GM21360 (cell line): ENCODE results near the gene FRMD4A.
"Not testable (repeated sequence)": the region's sequence is repeated elsewhere in the genome, so short reads cannot be mapped to it uniquely, and the experiment has no call there.

Experiments used
- ATAC-seq: cut with Tn5 transposase; IDR thresholded peaks from one replicate; pipeline ENCODE4 v1.9.1; 2021; ENCODE audit warnings: mild to moderate bottlenecking, moderate library complexity; ENCODE audit not compliant: unreplicated experiment

FRMD4A gene

DNA sequence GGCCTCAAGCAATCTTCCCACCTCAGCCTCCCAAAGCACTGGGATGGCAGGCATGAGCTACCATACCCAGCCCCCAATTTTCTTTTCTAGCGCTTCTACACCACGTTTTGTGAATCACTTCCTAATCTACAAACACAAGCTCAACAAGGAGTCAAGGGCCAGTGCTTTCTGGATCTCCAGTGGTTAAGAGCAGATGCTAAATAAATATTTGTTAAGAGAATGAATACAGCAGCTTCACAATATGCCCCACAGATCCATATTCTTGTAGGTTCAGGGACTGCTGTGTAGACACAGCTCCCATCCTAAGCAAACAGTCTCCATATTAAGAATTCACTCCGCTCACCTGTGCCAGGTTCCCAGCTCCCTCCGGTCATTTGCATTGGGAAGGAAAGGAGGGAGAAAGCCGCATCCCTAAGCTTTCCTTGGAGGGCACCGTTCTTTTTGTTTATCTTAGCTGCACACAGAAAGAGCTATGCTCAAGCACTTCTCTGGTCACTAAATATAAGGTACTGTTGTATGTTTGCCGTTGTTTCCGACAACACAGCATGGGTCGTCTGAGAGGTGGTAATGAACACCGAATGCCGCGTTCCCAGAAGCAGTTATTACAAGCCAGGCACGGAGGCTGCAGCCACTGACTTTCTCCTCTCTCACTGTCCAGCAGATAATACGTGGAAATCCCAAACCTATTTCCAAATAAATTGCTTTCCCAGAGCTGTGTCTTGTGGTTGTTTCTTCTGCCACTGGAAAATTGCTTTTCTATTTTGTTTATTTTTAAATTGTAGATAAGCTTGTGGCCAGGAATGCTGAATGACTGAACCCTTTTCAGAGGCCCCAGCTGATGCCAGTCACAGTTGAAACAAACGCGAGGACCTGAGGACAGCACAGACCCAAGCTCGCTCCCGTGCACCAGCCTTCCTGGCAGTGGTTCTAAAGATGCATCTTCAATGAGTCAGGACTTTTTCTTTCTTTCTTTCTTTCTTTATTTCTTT lies 526.9 kb downstream of the FRMD4A start:
- ATAC-seq: no peak

DNA sequence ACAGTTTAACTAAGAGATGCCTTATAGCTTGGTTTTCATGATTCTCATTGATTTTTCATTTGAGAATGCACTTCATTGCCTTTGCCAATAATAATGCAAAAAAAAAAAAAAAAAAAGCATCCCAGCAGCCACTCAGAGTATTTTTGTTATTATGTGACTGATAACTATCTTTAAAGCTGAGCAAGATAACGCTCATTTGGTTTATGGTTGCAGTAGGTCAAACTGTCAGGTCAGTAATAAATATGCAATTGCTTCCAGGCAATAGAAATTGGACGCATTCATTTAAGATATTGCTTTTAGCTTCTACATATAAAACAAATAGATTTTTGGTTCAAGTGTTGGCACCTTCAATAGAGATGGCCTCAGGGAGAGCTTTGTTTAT lies 528.8 kb downstream of the FRMD4A start:
- ATAC-seq: no peak

DNA sequence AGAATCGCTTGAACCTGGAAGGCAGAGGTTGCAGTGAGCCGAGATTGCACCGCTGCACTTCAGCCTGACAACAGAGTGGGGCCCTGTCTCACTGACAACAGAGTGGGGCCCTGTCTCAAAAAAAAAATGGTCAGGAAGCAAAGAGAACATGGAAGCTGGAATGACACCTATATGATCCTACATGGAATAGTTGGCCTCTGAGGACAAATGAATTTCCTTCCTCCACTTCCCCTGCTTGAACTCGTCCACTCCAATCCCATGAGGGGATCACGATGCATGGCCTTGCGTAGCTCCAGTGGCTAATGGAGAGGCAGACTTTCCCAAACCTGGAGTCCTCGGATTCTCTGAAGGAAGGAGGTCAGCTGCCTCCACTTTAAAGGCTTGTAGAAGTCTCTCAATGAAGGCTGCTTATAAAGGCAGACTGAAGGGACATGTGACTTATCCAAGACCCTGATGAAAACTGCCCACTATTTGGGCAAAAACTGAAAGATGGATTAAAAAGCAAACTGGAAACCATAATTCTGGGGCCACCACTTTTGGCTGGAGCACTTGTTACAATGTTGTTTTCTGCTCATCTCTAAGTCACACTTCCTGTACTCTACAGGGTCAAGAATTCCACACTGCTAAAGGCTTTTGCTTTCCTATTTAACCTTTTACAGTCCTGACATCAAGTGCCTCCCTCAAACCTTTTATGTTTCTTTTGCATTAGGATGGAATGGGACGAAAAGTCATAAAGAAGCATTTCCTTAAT lies 529.4 kb downstream of the FRMD4A start:
- ATAC-seq: no peak

DNA sequence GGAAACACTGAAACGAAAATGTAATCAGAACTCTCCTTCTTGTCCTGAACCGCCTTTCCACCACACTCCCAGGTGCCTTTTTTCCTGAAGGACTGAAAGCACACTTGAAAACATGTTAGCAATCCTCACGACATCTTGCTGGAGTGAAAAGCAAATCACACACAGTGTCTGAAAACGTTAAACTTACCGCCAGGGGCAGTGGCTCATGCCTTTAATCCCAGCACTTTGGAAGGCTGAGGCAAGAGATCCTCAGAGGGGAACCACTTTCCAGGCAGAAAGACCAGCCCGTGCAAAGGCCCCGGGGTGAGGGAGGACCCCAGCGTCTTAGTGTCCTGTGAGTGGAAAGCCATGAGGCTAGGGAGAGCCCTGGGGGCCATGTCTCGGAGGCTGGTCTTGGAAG lies 533.6 kb downstream of the FRMD4A start:
- no peak for ATAC-seq

DNA sequence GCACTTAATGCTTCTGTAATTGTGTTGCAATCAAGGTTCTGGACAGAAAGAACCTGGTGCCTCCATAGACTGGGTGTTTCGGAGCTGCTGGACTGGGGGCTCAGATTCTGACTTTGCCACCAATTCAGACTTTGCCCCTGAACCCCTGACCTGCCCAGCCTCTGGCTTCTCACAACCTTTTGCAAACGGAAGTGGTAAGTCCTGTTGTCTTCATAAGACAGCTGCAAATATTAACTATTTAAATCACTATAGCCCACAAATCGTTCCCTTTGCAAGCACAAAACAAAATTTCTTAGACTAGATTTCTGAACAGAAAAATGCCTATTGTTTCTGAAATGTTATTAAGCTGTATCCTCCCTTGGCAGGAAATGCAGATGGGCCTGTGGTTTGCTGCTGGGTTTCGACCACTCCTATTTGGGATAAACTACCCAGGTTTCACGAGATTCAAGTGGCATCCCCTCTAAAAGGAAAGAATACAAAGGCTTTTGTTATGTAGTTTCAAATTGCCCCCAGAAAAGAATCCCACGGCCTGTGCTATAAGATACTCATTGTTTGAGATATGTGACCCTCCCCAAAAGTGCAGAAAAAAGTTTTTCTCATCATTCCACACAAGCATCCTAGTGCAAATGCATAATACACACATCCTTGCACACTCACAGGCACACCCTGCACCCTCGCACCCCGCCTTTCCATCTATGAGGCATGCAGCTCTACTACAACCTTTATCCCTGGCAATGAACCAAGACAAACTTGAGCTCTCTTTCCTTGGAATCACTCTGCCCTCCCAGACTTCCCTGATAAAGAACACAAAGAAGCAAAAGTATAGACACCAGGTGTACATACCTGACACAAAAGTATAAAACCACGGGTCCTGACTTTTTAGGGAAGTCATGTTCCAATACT lies 534.8 kb downstream of the FRMD4A start:
- no peak for ATAC-seq

DNA sequence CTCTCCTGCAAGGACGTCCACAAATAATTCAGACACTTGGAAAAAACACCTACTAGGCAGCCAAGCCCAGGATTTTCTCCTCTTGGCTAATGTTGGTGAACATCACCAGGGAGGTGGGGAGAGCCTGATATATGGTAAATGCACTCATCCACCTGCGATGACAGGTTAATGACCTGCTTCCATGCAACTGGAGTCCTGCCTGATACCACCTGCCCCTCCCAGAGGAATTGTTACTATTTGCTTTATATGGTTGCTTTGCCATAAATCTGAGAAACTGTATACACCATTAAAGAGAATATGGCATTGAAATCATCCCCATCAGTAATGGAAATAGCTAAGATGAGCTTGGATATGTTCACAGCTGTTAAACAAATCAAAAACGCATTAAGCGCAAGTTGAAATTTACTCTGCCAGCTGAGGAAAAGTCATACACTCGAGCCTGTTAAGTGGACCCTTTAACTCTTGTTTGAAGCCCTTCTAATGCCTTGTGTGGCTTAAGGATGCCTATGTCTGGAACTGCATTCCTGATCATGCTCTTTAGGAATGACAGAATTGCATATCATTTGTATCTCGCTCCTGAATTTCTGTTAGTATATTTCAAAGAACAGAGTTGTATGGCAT lies 535.6 kb downstream of the FRMD4A start:
- ATAC-seq: no peak

DNA sequence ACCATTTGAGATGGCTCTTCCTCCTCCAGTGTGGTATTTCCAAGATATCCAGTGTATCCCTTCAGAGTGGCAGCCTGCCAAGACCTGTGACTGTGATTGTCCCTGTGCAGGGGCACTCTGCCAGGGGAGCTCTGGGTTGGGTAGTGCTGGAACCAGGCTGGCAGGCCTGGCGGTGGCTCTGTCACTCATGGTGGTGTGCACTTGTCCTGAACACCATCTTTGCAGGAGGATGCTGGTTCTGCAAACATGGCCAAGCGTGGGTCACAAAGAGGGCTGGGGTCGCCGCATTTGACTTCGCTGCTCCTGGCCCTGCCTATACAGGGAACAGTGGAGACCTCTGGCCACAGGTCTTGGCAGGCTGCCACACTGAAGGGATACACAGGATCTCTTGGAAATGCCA lies 538.7 kb downstream of the FRMD4A start:
- no peak for ATAC-seq

DNA sequence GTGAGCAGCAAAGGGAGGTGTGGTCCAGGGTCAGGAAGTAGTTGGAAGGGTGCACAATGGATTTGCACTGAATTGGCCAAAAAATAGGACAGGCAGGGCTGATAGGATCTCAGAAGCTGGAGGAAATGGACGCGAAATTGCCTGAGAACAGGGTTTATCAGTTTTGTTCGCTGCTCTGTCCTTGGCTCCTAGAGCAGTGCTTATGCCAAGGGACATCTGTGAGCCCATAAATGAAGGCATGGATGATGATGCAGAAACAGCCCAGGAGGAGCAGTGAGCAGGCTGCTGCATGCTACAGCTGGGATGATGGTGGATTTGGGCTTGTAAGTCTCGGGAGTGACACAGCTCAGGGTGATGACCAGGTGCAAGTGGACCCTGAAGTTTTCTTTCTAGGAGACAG lies 539.2 kb downstream of the FRMD4A start:
- no peak for ATAC-seq

DNA sequence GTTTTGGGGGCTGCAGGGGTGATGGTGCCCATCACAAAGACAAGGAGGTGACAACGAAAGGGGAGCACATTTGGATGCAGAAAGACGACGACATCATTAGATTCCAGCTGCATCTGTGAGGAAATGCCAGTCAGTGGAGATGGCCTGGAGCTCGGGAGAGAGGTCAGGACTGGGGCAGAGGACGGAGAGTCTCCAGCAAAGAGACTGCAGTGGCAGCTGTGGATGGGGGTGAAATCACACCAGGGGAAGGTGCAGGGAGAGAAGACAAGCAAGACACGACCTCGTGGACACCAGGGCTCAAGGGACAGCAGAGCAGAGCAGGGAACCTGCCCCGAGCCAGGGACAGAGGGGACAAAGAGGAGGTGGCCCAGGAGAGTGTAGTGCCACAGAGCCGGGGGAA lies 540.5 kb downstream of the FRMD4A start:
- no peak for ATAC-seq

DNA sequence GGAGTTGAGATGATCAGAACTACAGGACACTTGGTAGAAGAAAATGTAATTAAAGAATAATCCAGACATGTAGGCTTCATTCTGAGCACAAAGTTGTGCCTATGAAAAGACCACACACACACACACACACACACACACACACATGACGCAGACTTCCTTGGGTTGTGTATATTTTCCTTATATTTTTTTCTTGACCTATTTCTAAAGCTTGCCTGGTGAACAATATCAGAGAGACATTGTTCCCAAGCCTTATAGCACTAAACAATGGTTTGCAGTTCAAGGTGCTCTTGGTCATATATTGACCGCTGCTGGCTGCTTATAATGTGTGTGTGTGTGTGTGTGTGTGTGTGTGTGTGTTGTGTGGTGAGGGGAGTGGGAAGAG lies 541.3 kb downstream of the FRMD4A start:
- no peak for ATAC-seq

DNA sequence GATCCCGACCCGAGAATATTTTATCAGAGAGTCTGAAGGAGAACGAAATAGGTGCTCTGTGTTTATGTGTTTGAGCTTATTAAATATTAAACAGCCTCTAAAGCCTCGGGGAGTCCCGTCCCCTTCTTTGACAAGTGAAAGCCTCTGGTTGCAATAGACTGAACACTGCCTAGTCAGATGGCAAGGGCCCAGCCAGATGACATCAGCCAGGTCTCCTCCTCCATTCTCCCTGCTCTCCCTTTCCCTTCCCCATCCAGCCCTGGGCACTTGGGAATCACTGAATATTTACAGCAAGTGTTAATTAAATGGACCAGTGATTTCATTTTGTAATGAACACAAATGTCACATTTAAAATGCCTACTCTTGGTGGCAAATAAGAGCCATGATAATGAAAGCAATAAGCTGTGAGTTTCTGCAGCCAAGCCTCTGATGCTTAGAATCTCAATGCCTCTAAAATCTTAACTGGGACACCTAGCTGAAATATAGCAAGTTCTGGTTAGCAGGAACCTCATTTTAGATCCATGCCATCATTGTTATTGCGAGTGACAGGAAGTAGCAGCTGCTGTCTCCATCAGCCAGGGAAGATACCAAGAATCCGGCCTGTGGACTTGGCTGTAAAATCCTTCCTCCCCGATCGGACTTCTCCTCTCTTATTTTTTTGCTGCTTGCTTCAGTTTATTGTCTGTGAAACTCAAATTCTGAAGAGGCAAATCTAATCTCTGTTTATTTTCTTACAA lies 541.8 kb downstream of the FRMD4A start:
- ATAC-seq: no peak

DNA sequence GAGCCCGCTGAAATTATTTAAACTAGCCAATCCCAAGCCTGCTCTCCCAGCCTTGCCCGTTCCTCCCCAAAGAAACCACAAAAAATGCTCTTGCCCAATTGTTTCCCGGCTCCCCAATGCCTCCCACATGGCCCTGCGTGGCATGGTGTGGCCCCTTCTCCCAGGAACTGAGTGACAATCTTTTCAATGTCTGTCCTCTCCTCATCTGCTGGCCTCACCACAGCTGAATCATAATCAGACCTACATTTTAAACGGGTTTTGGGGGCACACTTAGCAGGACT lies 542.5 kb downstream of the FRMD4A start:
- ATAC-seq: no peak

DNA sequence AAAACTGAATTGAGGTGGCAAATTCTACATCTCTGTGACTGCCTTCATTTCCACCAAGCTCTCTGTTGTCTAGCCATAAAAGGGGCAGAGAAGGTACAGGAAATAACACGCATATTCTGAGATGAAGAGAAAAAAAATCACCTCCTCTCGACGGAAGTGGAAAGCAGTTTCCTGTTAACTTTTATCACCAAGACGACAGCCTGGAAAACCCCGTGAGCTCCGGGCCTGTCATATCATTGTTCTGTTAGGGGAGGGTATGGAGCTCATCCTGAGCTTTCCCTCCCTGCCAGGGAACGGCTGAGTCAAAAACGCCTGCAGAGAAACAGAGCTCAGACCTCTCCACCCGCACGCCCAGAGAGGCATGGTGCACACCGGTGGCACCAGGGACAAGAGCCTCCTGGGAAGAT lies 543.7 kb downstream of the FRMD4A start:
- peak; percentile 56 for ATAC-seq

DNA sequence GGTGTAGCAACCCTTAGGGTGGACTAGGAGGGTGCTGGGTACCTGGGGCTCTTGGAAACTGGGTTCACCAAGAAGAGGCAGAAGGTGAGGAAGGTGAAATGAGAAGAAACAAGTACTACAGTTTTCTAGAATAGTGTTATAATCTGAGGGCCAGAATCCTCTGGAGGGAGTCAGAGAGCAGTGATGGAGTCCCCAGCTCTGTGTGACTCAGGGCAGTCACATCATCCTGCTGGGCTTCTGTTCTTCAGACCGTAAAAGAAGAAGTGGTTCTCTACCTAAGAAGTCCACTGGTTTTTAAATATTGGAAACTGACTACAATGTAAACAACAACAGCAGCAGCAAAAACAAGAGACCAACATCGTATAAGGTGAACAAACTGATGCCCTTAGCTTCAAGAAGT lies 546.7 kb downstream of the FRMD4A start:
- ATAC-seq: no peak

DNA sequence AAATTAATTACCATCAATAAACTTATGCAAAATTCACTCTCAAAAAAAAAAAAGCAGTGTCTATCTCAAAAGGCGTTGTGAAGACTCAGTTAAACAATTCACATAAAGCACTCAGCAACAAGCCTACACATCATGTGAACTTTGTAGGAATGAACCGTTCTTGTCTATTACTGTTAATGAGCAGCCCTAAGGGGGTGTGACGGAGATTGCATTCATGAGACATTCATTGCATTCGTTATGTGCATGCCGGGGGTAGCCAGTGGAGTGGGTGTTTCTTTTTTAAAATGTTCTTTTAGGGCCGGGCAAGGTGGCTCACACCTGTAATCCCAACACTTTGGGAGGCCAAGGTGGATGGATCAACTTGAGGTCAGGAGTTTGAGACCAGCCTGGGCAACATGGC lies 551.0 kb downstream of the FRMD4A start:
- ATAC-seq: no peak

DNA sequence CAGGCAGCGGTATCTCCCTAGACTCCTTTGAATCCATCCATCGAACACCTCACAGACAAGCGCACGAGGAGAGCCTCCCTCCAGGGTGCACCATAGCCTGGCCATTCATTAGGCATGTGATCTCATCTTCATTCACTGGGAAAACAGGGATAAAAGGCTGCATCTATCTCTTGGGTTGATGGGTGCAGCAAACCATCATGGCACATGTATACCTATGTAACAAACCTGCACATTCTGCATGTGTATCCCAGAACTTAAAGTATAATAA lies 552.1 kb downstream of the FRMD4A start:
- ATAC-seq: not testable (repeated sequence)

DNA sequence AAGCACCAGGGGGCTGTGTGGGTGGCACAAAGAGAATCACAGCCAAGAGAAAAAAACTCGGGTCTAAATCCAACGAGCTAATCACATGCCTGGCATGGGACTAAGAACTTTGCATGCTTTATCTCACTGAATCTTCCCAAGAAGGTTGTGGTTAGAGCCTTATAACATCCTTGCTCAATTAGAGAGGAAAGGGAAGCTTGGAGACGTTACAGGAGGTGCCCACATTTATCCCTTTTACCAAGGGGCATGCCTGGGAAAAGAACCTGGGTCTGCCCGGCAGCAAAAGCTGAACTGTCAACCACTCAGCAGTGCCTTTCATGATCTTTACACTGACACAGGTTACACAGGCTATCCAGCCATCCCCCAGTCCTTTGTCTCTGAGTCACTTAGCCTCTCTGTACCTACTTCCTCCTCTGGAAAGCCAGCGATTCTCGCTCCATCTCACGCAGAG lies 553.8 kb downstream of the FRMD4A start:
- ATAC-seq: no peak

DNA sequence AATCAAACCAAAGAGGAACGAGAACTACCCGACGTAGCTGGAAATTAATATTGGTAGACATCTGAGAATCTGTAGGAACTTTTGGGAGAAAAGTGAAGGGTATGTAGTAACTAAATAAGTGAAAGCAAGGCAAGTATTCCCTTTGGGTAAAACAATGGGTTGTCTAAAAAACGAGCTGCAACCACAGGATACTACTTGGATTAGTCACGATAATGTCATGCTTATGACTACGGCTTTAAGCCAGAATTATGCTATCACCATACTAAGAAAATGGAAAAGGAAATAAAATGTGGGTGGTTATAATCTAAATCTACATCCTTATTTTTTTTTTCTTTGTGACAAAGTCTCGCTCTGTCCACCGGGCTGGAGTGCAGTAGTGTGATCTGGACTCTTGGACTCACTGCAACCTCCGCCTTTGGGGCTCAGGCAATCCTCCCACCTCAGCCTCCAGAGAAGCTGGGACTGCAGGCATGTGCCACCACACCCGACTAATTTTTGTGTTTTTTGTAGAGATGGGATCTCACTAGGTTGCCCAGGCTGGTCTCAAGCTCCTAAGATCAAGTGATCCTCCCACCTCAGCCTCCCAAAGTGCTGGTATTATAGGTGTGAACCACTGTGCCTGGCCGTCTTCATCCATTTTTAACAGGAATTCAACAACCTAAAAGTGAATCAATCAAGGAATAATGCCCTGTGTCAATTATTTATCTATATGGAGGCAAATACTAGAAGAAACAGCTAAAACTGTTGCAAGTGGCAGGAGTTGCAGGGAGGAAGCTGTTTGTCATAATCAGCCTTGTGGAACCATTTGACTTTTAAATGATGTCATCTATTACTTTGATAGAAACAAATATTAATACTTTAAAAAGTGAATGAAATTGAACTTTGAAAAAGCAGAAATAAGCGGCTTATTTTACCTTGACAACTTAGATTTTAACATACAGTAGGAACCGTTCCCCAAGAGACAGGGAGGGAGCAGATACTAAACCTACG lies 554.6 kb downstream of the FRMD4A start:
- no peak for ATAC-seq

DNA sequence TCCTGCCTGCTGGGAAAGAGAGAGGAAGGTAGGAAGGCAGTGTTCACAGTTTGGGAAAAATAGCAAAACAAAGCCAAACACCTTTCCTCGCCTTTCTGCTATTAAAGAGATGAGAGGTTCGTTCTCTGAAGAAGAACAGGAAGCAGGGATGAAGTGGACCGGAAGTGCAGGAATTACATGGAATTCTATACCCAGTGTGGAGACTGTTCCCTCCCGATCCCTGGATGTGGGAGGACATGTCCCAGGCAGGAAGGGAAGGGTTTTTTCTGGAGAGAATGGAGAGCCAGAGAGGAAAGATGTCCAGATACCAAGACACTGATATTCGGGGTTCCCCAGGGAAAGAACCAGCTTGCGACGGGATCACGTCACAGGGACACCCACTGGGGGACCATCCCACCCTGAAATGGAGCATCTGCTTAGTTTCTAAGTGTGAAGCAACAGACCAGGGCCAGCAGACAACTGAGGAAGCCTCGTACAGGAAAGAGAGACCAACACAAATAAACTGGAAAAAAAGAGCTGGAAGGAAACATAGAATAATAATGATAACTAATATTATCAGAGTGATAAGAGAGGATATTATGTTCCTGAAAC lies 556.3 kb downstream of the FRMD4A start:
- ATAC-seq: no peak
